T47D (cell line): Measurements from ENCODE around the gene SMARCA2.
A peak's percentile ranks its signal among the peaks of the same experiment; 100 is the strongest.

Source experiments
- DNase-seq, 2 experiments: peaks; one replicate each; pipeline versions ENCODE4 v3.0.0 to v3.0.0-alpha.2; 2011 to 2012; ENCODE audit warnings: low read depth in 1 of 2, low spot score in 1 of 2
- JUND ChIP-seq: IDR thresholded peaks from 2 replicates; pipeline ENCODE4 v1.6.1; 2012; ENCODE audit warnings: low read depth
- in situ Hi-C: cut with HindIII; loops from 2 replicates; pipeline ENCODE4 v1.10.0; 2016; ENCODE audit warnings: low sequenced_read_pairs, low pct_unique_long_range_greater_than_20kb

Gene SMARCA2

GRCh38 chr9:2093920-2094597, 78.9 kb downstream of the SMARCA2 start:
- in situ Hi-C loops = no loop called here
- TF ChIP-seq JUND = no peak
- DNase-seq = peak in 1 of 2 experiments; percentile 9

GRCh38 chr9:2096376-2096970, 81.3 kb downstream of the SMARCA2 start:
- DNase-seq = no peak
- in situ Hi-C loops = no loop called here
- TF ChIP-seq JUND = no peak

- TF ChIP-seq JUND = no peak
- DNase-seq = no peak
- in situ Hi-C loops = no loop called here
These were observed 91.5 kb downstream of the SMARCA2 start for GRCh38 chr9:2106666-2107065.

- in situ Hi-C loops = no loop called here
- no peak for TF ChIP-seq JUND
These were observed 92.8 kb downstream of the SMARCA2 start for GRCh38 chr9:2107906-2108451.

GRCh38 chr9:2109069-2109650, 94.0 kb downstream of the SMARCA2 start:
- DNase-seq = no peak
- in situ Hi-C loops = no loop called here
- TF ChIP-seq JUND = no peak

More at GRCh38 chr9:2107906-2108451, 92.8 kb downstream of the SMARCA2 start:
- no peak for DNase-seq

- in situ Hi-C loops = no loop called here
- TF ChIP-seq JUND = no peak
- DNase-seq = no peak
These were observed 94.9 kb downstream of the SMARCA2 start for GRCh38 chr9:2110036-2110435.

GRCh38 chr9:2116073-2116472, 100.9 kb downstream of the SMARCA2 start:
- no peak for TF ChIP-seq JUND

GRCh38 chr9:2117527-2117926, 102.4 kb downstream of the SMARCA2 start:
- no peak for TF ChIP-seq JUND
- in situ Hi-C loops = no loop called here
- no peak for DNase-seq

More at GRCh38 chr9:2116073-2116472, 100.9 kb downstream of the SMARCA2 start:
- peak in 1 of 2 experiments; percentile 10 for DNase-seq
- in situ Hi-C loops = no loop called here

- no peak for DNase-seq
- TF ChIP-seq JUND = no peak
- in situ Hi-C loops = no loop called here
These were observed 104.4 kb downstream of the SMARCA2 start for GRCh38 chr9:2119566-2119965.

GRCh38 chr9:2120926-2121689, 106.0 kb downstream of the SMARCA2 start:
- in situ Hi-C loops = no loop called here
- DNase-seq = peak in 1 of 2 experiments; percentile 1
- no peak for TF ChIP-seq JUND

GRCh38 chr9:2122299-2122698, 107.2 kb downstream of the SMARCA2 start:
- in situ Hi-C loops = no loop called here
- no peak for TF ChIP-seq JUND
- DNase-seq = no peak

GRCh38 chr9:2125906-2126305, 110.8 kb downstream of the SMARCA2 start:
- in situ Hi-C loops = no loop called here
- TF ChIP-seq JUND = no peak
- DNase-seq = no peak
